Gastroesophageal sphincter (tissue), 3 donors: ENCODE results near the gene TUFM.

Experiments used
- POLR2A ChIP-seq, 2 donors: fragments of 450-650 bp; IDR thresholded peaks; one replicate each; pipeline ENCODE4 v1.6.1; 2017; ENCODE audit warnings: antibody characterized with exemption in 2 of 2, mild to moderate bottlenecking in 2 of 2, moderate library complexity in 1 of 2
- TF ChIP-seq, protein P1 (sequence below), 4 experiments: fragments of 200-600 bp in 2 of 4; fragments of 450-650 bp in 2 of 4; sonication (generic) in 1 of 4; IDR thresholded peaks; one replicate each; pipeline ENCODE4 v1.5.1; 2017 to 2019; ENCODE audit warnings: antibody characterized with exemption in 4 of 4, mild to moderate bottlenecking in 2 of 4, moderate library complexity in 2 of 4

DNA sequence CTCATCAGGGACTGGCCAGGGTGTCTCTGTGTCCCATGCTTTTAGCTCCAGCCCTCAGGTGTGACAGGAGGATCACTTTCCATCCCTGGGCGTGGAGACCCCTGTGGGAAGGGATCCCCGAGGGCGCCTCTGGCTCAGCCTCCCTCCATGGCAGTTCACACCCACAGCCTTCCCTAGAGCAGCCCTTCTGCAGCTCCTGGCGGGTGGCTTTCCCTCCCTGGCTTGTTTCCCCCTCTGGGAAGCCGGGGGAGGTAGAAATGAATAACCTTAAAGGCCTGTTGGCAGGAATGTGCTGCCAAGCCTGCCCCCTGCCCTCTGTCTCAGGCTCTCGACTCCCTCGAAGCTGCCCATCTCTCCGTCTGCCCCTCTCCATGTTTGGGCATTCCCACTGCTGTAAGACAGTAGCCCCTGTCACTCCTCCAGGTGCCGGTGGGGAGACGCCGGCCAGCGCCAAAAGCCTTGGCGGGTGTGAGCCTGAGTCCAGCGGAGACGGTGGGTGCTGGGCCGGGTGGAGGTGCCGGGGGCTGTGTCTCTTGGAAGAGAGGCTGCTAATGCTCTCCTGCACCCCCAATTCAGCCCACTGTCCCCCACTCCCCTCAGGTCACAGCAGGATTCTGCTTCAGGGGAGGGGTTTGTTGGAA lies 30.0 kb upstream of the TUFM start:
- TF ChIP-seq, protein P1, sequence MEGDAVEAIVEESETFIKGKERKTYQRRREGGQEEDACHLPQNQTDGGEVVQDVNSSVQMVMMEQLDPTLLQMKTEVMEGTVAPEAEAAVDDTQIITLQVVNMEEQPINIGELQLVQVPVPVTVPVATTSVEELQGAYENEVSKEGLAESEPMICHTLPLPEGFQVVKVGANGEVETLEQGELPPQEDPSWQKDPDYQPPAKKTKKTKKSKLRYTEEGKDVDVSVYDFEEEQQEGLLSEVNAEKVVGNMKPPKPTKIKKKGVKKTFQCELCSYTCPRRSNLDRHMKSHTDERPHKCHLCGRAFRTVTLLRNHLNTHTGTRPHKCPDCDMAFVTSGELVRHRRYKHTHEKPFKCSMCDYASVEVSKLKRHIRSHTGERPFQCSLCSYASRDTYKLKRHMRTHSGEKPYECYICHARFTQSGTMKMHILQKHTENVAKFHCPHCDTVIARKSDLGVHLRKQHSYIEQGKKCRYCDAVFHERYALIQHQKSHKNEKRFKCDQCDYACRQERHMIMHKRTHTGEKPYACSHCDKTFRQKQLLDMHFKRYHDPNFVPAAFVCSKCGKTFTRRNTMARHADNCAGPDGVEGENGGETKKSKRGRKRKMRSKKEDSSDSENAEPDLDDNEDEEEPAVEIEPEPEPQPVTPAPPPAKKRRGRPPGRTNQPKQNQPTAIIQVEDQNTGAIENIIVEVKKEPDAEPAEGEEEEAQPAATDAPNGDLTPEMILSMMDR (IDR thresholded peaks at IDR 0.05), result no peak
- TF ChIP-seq POLR2A (IDR thresholded peaks at IDR 0.05), result no peak
